ENCODE measurements around the gene SCUBE2. TPM values are rescaled to one million over a fixed set of nuclear protein-coding genes. Genes with fewer than 3 reads are reported as not detected.

SCUBE2 gene
- total RNA-seq, 4 donors from 2014 or later = 4.6 to 20.0 (median 10.9) TPM

GRCh38 chr11:9046481-9046880 lies 44.9 kb downstream of the SCUBE2 start:
- intact Hi-C loops (cut with DNase I; ENCODE audit: low total_unique reads) = no loop called here
- in situ Hi-C loops (cut with MboI; ENCODE audit: low pct_ligation_motif_present in 1 of 4, low pct_unique_long_range_greater_than_20kb in 1 of 4, low sequenced_read_pairs in 3 of 4) = no loop called here
- TF ChIP-seq EP300 (IDR thresholded peaks at IDR 0.05; ENCODE audit: low read depth) (no peak), POLR2A (IDR thresholded peaks at IDR 0.05) (no peak), CTCF (IDR thresholded peaks at IDR 0.05) (no peak), POLR2AphosphoS5 (IDR thresholded peaks at IDR 0.05) (no peak)
- Histone ChIP-seq H3K4me3 (no peak overlapping the region), H3K9me3 (no peaks in the 10 kb centered on the region), H3K4me1 (peaks cover 0 to 17% (median 4%) of the 10 kb centered on the region in 4 donors), H3K27me3 (no peaks in the 10 kb centered on the region), H3K27ac (peak overlapping the region; percentile 6 to 88 (median 72)), H3K36me3 (no peaks in the 10 kb centered on the region)
- WGBS, 2 donors (ENCODE audit: low coverage in 1 of 2) = 84% methylated on average over 4 of the region's 4 CpGs; no CpG with 5 or more reads in 1 of the 2 donors
- DNase-seq = no peak

DNA sequence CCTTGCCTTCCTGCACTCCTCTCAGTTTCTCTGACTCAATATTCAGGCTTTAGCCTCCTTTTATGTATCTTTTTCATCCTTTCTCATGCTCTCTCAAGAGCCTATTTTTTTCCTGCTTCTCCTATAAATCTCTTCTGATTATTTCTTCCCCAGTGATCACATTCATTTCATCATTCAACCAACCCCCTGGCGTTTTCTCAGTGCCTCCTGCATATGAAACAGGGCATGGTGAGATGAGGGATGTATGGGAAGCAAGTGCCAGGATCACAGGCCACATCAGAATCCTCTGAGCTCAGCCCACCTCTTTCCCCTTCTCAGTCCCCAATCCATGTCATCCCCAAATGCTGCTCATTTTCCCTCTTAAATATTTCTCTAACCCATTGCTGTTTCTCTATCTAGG lies 48.9 kb downstream of the SCUBE2 start:
- in situ Hi-C loops (cut with MboI; ENCODE audit: low pct_ligation_motif_present in 1 of 4, low pct_unique_long_range_greater_than_20kb in 1 of 4, low sequenced_read_pairs in 3 of 4) = no loop called here
- TF ChIP-seq CTCF (IDR thresholded peaks at IDR 0.05) (no peak), POLR2AphosphoS5 (IDR thresholded peaks at IDR 0.05) (no peak), POLR2A (IDR thresholded peaks at IDR 0.05) (no peak), EP300 (IDR thresholded peaks at IDR 0.05; ENCODE audit: low read depth) (no peak)
- intact Hi-C loops (cut with DNase I; ENCODE audit: low total_unique reads) = no loop called here
- 64 to 89% methylated on average over 1 of the region's 1 CpG for WGBS, 2 donors (ENCODE audit: low coverage in 1 of 2)
- H3K27ac ChIP-seq = no peak overlapping the region
- H3K9me3 ChIP-seq = no peaks in the 10 kb centered on the region
- peaks cover 0 to 14% (median 0%) of the 10 kb centered on the region in 4 donors for H3K4me1 ChIP-seq
- no peak overlapping the region for H3K4me3 ChIP-seq
- no peaks in the 10 kb centered on the region for H3K36me3 ChIP-seq
- no peak for DNase-seq
- H3K27me3 ChIP-seq = no peaks in the 10 kb centered on the region

- 85 to 90% methylated on average over 2 of the region's 2 CpGs for WGBS, 2 donors (ENCODE audit: low coverage in 1 of 2)
- no peaks in the 10 kb centered on the region for H3K27me3 ChIP-seq
- H3K4me1 ChIP-seq = peaks cover 0 to 7% (median 0%) of the 10 kb centered on the region in 4 donors
- in situ Hi-C loops (cut with MboI; ENCODE audit: low pct_ligation_motif_present in 1 of 4, low pct_unique_long_range_greater_than_20kb in 1 of 4, low sequenced_read_pairs in 3 of 4) = no loop called here
- no peaks in the 10 kb centered on the region for H3K36me3 ChIP-seq
- no peaks in the 10 kb centered on the region for H3K9me3 ChIP-seq
- no peak for DNase-seq
- intact Hi-C loops (cut with DNase I; ENCODE audit: low total_unique reads) = no loop called here
- TF ChIP-seq POLR2AphosphoS5 (IDR thresholded peaks at IDR 0.05) (no peak), EP300 (IDR thresholded peaks at IDR 0.05; ENCODE audit: low read depth) (no peak), POLR2A (IDR thresholded peaks at IDR 0.05) (no peak)
- no peak overlapping the region for H3K4me3 ChIP-seq
- H3K27ac ChIP-seq = no peak overlapping the region
These were observed 49.7 kb downstream of the SCUBE2 start for GRCh38 chr11:9041747-9042146.

- Histone ChIP-seq H3K27me3 (no peaks in the 10 kb centered on the region), H3K4me1 (no peaks in the 10 kb centered on the region), H3K9me3 (no peaks in the 10 kb centered on the region), H3K4me3 (no peak overlapping the region), H3K27ac (no peak overlapping the region), H3K36me3 (no peaks in the 10 kb centered on the region)
- intact Hi-C loops (cut with DNase I; ENCODE audit: low total_unique reads) = no loop called here
- 87% methylated on average over 8 to 10 of the region's 10 CpGs for WGBS, 2 donors (ENCODE audit: low coverage in 1 of 2)
- in situ Hi-C loops (cut with MboI; ENCODE audit: low pct_ligation_motif_present in 1 of 4, low pct_unique_long_range_greater_than_20kb in 1 of 4, low sequenced_read_pairs in 3 of 4) = no loop called here
- DNase-seq = no peak
- TF ChIP-seq POLR2AphosphoS5 (IDR thresholded peaks at IDR 0.05) (no peak), EP300 (IDR thresholded peaks at IDR 0.05; ENCODE audit: low read depth) (no peak), POLR2A (IDR thresholded peaks at IDR 0.05) (no peak), CTCF (IDR thresholded peaks at IDR 0.05) (no peak)
These were observed 51.0 kb downstream of the SCUBE2 start for GRCh38 chr11:9040410-9040809.

DNA sequence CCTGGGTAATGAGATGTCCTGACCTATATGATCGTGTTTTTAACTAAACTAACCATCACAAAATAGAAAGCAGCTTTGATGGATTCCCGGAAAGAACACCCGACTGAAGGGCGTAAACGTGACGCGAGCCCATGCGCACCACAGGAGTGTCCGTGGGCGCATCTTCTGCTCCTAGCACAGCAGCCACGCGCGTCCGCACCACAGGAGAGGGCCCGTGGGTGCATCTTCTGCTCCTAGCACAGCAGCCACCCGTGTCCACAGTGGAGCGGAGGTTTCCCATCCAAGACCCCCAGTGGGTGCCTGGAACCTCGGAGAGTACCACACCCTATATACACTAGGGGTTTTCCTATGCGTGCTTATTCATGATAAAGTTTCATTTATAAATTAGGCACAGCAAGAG lies 51.5 kb downstream of the SCUBE2 start:
- no peak for DNase-seq
- H3K27me3 ChIP-seq = no peaks in the 10 kb centered on the region
- in situ Hi-C loops (cut with MboI; ENCODE audit: low pct_ligation_motif_present in 1 of 4, low pct_unique_long_range_greater_than_20kb in 1 of 4, low sequenced_read_pairs in 3 of 4) = no loop called here
- no peak for TF ChIP-seq CTCF (IDR thresholded peaks at IDR 0.05)
- TF ChIP-seq EP300 (IDR thresholded peaks at IDR 0.05; ENCODE audit: low read depth) = no peak
- TF ChIP-seq POLR2AphosphoS5 (IDR thresholded peaks at IDR 0.05) = no peak
- no peak for TF ChIP-seq POLR2A (IDR thresholded peaks at IDR 0.05)
- H3K4me1 ChIP-seq = no peaks in the 10 kb centered on the region
- no peaks in the 10 kb centered on the region for H3K36me3 ChIP-seq
- WGBS, 2 donors (ENCODE audit: low coverage in 1 of 2) = 95% methylated on average over 19 of the region's 19 CpGs; no CpG with 5 or more reads in 1 of the 2 donors
- no peaks in the 10 kb centered on the region for H3K9me3 ChIP-seq
- no peak overlapping the region for H3K27ac ChIP-seq
- intact Hi-C loops (cut with DNase I; ENCODE audit: low total_unique reads) = no loop called here
- H3K4me3 ChIP-seq = no peak overlapping the region

All from transverse colon (tissue), 4 donors.